Spleen (tissue), 11 donors: ENCODE results near the gene PNCK. TPM values are rescaled to one million over a fixed set of nuclear protein-coding genes. Genes with fewer than 3 reads are reported as not detected.
A peak's percentile ranks its signal among the peaks of the same experiment; 100 is the strongest.
"Not testable (repeated sequence)": the region's sequence is repeated elsewhere in the genome, so short reads cannot be mapped to it uniquely, and the experiment has no call there.

Experiments used
- DNase-seq: peaks from one replicate; pipeline ENCODE4 v3.0.0-alpha.2; 2020
- H3K27ac ChIP-seq, 8 donors: fragments of 200-600 bp; sonication (generic) in 7 of 8; 1 replicate in 4 of 8; 2 replicates in 4 of 8; pipeline versions ENCODE4 v1.5.0 to v1.8.0; 2016 to 2021; ENCODE audit warnings: inconsistent platforms in 4 of 8, mild to moderate bottlenecking in 4 of 8, moderate library complexity in 1 of 8
- H3K27me3 ChIP-seq, 7 donors: fragments of 200-600 bp; sonication (generic) in 6 of 7; replicated peaks in 1 of 7; 1 replicate in 4 of 7; 2 replicates in 3 of 7; pipeline versions ENCODE4 v1.5.0 to v1.8.0; 2016 to 2021; ENCODE audit warnings: inconsistent platforms in 3 of 7, mild to moderate bottlenecking in 1 of 7
- H3K36me3 ChIP-seq, 6 donors: fragments of 200-600 bp; sonication (generic) in 5 of 6; 1 replicate in 4 of 6; 2 replicates in 2 of 6; pipeline versions ENCODE4 v1.5.0 to v1.8.0; 2016 to 2021; ENCODE audit warnings: inconsistent platforms in 2 of 6
- H3K4me1 ChIP-seq, 6 donors: fragments of 200-600 bp; sonication (generic) in 5 of 6; 1 replicate in 3 of 6; 2 replicates in 3 of 6; pipeline versions ENCODE4 v1.5.0 to v1.8.0; 2016 to 2021; ENCODE audit warnings: inconsistent platforms in 3 of 6
- H3K4me3 ChIP-seq, 8 donors: fragments of 200-600 bp; sonication (generic) in 7 of 8; 1 replicate in 4 of 8; 2 replicates in 4 of 8; pipeline versions ENCODE4 v1.5.0 to v1.8.0; 2016 to 2021; ENCODE audit warnings: inconsistent platforms in 4 of 8, mild to moderate bottlenecking in 4 of 8, moderate library complexity in 2 of 8
- H3K9me3 ChIP-seq, 8 donors: fragments of 200-600 bp; sonication (generic) in 7 of 8; 1 replicate in 4 of 8; 2 replicates in 4 of 8; pipeline versions ENCODE4 v1.5.0 to v1.8.0; 2016 to 2021; ENCODE audit warnings: inconsistent platforms in 4 of 8
- POLR2A ChIP-seq, 3 donors: fragments of 450-650 bp; IDR thresholded peaks; one replicate each; pipeline ENCODE4 v1.5.1; 2017; ENCODE audit warnings: antibody characterized with exemption in 3 of 3, mild to moderate bottlenecking in 1 of 3
- POLR2AphosphoS5 ChIP-seq, 3 donors: sonication (generic); formaldehyde crosslinking; IDR thresholded peaks; one replicate each; pipeline ENCODE4 v1.5.1; 2017; ENCODE audit warnings: antibody characterized with exemption in 3 of 3
- WGBS, 5 donors: extraction: QIAGEN DNeasy Blood & Tissue Kit in 3 of 5; methylation state at CpG; one replicate each; pipeline versions ENCODE4 v1.1.5 to v1.1.7; 2013 to 2018; 5-methylcytosine and 5-hydroxymethylcytosine counted together
- intact Hi-C: fragments of 100-400 bp; cut with DNase I; formaldehyde crosslinking; loops from one replicate; pipeline ENCODE4 v1.15.0; 2023; ENCODE audit warnings: low total_unique reads
- polyA plus RNA-seq, 3 donors: library from polyadenylated mRNA; stranded (reverse); fragments of 200-250 nt; gene quantifications; one replicate each; pipeline ENCODE4 v1.2.1, GENCODE V29; 2013
- total RNA-seq, 7 donors: library from RNA; depleted of rRNA in 3 of 7; stranded (reverse); fragments of >200 nt in 3 of 7; fragmentation: NEBNext Ultra II Directional in 4 of 7; extraction: Animal tissue kit (Norgen Biotek cat#: 25700) in 4 of 7; gene quantifications; one replicate each; pipeline versions ENCODE4 v1.1.0 to v1.2.1, GENCODE V29; 2016 to 2021
- TF ChIP-seq, protein P1 (sequence below), 11 experiments: fragments of 200-600 bp in 7 of 11; fragments of 450-650 bp in 4 of 11; sonication (generic) in 4 of 11; IDR thresholded peaks in 8 of 11; conservative IDR thresholded peaks in 3 of 11; 1 replicate in 7 of 11; 2 replicates in 4 of 11; pipeline versions ENCODE4 v1.4.0 to v1.8.0; 2016 to 2021; ENCODE audit warnings: antibody characterized with exemption in 11 of 11, inconsistent platforms in 4 of 11, mild to moderate bottlenecking in 1 of 11
- donor health status: healthy with polysubstance abuse.
- donor health status: DM: no; HTN: no; CAD: no; lungs with moderate emphysema.
- donor health status: DM: no; HTN: no; CAD: no.
- donor health status: Bipolar disorder and iron deficiency.
- donor health status: healthy.
- donor health status: DM: no; HTN: no; CAD: no.
- donor health status: DM: yes; HTN: yes; CAD: no.

PNCK gene
- total and polyA plus RNA-seq, 10 donors, result 0.18 to 1.2 (median 0.54) TPM; not detected in 4

- H3K27me3 ChIP-seq, result peaks cover 0 to 26% (median 6%) of the 10 kb centered on the region in 7 donors
- intact Hi-C loops, result no loop called here
- H3K4me1 ChIP-seq, result peaks cover 0 to 20% (median 2%) of the 10 kb centered on the region in 6 donors
- no peak overlapping the region for H3K27ac ChIP-seq
- no peak overlapping the region for H3K4me3 ChIP-seq
- H3K36me3 ChIP-seq, result peaks cover 0 to 29% (median 0%) of the 10 kb centered on the region in 6 donors
- TF ChIP-seq, protein P1, sequence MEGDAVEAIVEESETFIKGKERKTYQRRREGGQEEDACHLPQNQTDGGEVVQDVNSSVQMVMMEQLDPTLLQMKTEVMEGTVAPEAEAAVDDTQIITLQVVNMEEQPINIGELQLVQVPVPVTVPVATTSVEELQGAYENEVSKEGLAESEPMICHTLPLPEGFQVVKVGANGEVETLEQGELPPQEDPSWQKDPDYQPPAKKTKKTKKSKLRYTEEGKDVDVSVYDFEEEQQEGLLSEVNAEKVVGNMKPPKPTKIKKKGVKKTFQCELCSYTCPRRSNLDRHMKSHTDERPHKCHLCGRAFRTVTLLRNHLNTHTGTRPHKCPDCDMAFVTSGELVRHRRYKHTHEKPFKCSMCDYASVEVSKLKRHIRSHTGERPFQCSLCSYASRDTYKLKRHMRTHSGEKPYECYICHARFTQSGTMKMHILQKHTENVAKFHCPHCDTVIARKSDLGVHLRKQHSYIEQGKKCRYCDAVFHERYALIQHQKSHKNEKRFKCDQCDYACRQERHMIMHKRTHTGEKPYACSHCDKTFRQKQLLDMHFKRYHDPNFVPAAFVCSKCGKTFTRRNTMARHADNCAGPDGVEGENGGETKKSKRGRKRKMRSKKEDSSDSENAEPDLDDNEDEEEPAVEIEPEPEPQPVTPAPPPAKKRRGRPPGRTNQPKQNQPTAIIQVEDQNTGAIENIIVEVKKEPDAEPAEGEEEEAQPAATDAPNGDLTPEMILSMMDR (IDR thresholded peaks at IDR 0.05 in 8 of 11, conservative IDR thresholded peaks at IDR 0.05 in 3 of 11), result no peak
- no peak for TF ChIP-seq POLR2A (IDR thresholded peaks at IDR 0.05)
- no peak for DNase-seq
- no peaks in the 10 kb centered on the region for H3K9me3 ChIP-seq
- WGBS, 5 donors, result 69 to 83% (median 73%) methylated on average over 2 to 4 of the region's 4 CpGs; no CpG with 5 or more reads in 1 of the 5 donors
These were observed 18.4 kb upstream of the PNCK start for GRCh38 chrX:153692003-153692402.

DNA sequence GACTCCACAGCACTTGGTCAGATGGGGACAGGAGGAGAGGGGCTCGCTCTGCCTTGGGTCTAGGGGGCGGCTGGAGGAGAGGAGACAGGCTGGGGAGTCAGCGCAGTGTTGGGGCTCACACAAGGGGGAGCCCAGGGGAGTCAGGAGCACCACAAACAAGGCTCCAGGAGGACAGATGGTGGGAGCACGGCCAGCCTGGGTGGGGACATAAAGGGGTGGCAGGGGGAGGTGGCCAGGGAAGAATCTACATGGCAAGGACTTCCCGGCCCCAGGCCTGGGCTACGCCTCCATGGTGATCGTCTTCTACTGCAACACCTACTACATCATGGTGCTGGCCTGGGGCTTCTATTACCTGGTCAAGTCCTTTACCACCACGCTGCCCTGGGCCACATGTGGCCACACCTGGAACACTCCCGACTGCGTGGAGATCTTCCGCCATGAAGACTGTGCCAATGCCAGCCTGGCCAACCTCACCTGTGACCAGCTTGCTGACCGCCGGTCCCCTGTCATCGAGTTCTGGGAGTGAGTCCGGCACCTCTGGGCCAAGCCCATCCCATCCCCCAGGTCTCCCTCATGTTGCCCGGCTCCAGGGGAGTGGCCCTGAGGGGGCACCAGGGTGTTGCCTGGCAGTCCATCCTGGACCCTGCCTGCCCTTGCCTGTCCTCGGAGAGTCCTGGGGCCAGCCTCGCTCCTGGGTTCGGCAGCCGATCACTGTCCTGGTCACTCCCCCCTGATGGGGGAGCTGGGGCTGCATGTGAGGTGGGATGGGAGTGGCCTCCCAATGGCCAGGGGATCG is 17.6 kb upstream of the PNCK start:
- intact Hi-C loops, result not testable (repeated sequence)
- DNase-seq, result peak; percentile 77

GRCh38 chrX:153690466-153690865 is 16.9 kb upstream of the PNCK start:
- no peaks in the 10 kb centered on the region for H3K9me3 ChIP-seq
- peaks cover 0 to 14% (median 0%) of the 10 kb centered on the region in 6 donors for H3K36me3 ChIP-seq
- DNase-seq, result no peak
- intact Hi-C loops, result no loop called here
- H3K27me3 ChIP-seq, result peaks cover 0 to 42% (median 6%) of the 10 kb centered on the region in 7 donors
- no peak overlapping the region for H3K27ac ChIP-seq
- H3K4me3 ChIP-seq, result no peak overlapping the region
- peaks cover 0 to 23% (median 2%) of the 10 kb centered on the region in 6 donors for H3K4me1 ChIP-seq
- 72 to 84% (median 81%) methylated on average over 12 to 14 of the region's 14 CpGs; no CpG with 5 or more reads in 1 of the 5 donors for WGBS, 5 donors
- TF ChIP-seq, protein P1 (IDR thresholded peaks at IDR 0.05 in 8 of 11, conservative IDR thresholded peaks at IDR 0.05 in 3 of 11), result no peak
- no peak for TF ChIP-seq POLR2A (IDR thresholded peaks at IDR 0.05)
- no peak for TF ChIP-seq POLR2AphosphoS5 (IDR thresholded peaks at IDR 0.05)

More for the DNA sequence above, 17.6 kb upstream of the PNCK start:
- 85 to 94% (median 86%) methylated on average over 4 to 21 of the region's 21 CpGs for WGBS, 5 donors
- peaks cover 0 to 23% (median 2%) of the 10 kb centered on the region in 6 donors for H3K4me1 ChIP-seq
- H3K9me3 ChIP-seq, H3K27ac ChIP-seq, H3K4me3 ChIP-seq: not testable (repeated sequence)
- peak in 1 of 3 donors; percentile 32 for TF ChIP-seq POLR2AphosphoS5 (IDR thresholded peaks at IDR 0.05)
- peaks cover 0 to 34% (median 6%) of the 10 kb centered on the region in 7 donors for H3K27me3 ChIP-seq
- peaks cover 0 to 21% (median 0%) of the 10 kb centered on the region in 6 donors for H3K36me3 ChIP-seq

DNA sequence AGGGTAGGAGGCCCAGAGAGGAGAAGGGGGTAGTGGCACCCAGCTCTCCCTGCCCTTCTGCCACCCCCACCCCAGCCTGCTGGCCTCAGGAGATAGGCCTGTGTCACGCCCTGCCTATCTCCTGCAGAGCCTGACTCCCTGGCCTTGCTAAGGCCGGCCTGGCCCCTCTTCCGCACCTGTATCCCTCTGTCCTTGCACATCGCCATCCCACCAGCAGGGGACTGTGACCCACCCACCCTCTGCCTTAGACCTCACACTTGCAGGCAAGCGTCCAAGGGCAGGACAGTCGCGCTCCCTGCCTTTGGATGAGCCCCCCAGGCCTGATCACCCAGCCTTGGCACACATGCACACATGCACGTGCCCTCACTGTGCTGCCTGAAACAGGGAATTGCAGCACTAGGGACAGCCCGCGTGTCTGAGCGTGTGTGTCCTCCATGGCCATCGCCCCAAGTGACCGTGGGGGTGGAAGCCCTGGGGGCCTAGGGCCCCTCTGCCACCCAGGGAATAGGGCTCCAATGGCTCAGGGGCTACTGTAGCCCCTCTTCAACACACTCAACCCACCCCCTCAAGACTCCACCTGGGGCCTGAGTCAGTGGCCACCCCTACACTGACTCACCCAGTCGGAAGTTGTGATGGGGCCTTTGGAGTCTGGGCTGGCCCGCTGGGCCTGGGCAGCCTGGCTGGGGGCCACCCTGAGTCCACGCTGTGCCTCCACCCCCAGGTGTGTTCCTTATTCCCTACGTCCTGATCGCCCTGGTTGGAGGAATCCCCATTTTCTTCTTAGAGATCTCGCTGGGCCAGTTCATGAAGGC is 16.2 kb upstream of the PNCK start:
- Histone ChIP-seq H3K4me3 (peak overlapping the region in 1 of 8 donors; percentile 66), H3K27me3 (peaks cover 0 to 48% (median 6%) of the 10 kb centered on the region in 7 donors), H3K27ac (no peak overlapping the region), H3K36me3 (peaks cover 0 to 11% (median 0%) of the 10 kb centered on the region in 6 donors), H3K9me3 (no peaks in the 10 kb centered on the region), H3K4me1 (peaks cover 0 to 23% (median 2%) of the 10 kb centered on the region in 6 donors)
- TF ChIP-seq POLR2A (IDR thresholded peaks at IDR 0.05), result no peak
- TF ChIP-seq POLR2AphosphoS5 (IDR thresholded peaks at IDR 0.05), result peak in 1 of 3 donors; percentile 22
- TF ChIP-seq, protein P1 (IDR thresholded peaks at IDR 0.05 in 8 of 11, conservative IDR thresholded peaks at IDR 0.05 in 3 of 11), result no peak
- 85 to 96% (median 90%) methylated on average over 7 to 19 of the region's 19 CpGs for WGBS, 5 donors
- DNase-seq, result no peak
- intact Hi-C loops, result no loop called here
